GM12892 (cell line): ENCODE data around the gene NFATC4.

Source experiments
- POLR2A ChIP-seq: IDR thresholded peaks from 2 replicates; pipeline ENCODE4 v1.6.1; 2011; ENCODE audit warnings: low read depth, low read length, control low read depth
- POLR2AphosphoS5 ChIP-seq: IDR thresholded peaks from 2 replicates; pipeline ENCODE4 v1.6.1; 2011; ENCODE audit warnings: low read depth, low read length, control low read depth
- TAF1 ChIP-seq: IDR thresholded peaks from 2 replicates; pipeline ENCODE4 v1.6.1; 2011; ENCODE audit warnings: low read depth, mild to moderate bottlenecking, control low read depth, low read length, borderline replicate concordance

DNA sequence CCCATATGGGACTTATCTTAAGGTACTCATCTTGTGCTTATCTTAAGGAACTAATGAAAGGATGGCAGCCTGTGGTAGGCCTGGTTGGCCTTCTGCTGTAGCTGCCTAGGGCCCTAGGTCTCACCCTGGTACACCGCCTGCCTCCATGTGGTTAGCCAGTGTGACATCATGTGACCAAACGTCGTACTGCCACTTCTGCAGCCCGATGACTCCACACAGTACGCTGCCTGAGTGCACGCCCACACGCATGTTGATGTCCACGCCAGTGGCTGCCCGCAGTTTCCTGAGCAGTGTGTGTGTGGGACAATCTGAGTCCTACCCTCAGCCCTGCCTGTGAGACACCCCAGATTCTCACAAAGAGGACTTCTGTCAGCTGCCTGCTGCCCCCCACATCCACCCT, 38.2 kb upstream of the NFATC4 start:
- no peak for TF ChIP-seq POLR2A
- TF ChIP-seq POLR2AphosphoS5 = no peak
- no peak for TF ChIP-seq TAF1
